T-cell (primary cell): Measurements from ENCODE around the gene LIMK1. TPM values are rescaled to one million over a fixed set of nuclear protein-coding genes. Genes with fewer than 3 reads are reported as not detected.
"Not testable (repeated sequence)": the region's sequence is repeated elsewhere in the genome, so short reads cannot be mapped to it uniquely, and the experiment has no call there.

Experiments used
- ATAC-seq, 4 experiments: fragments of 200-7000 bp in 3 of 4; fragments of 150-1000 bp in 1 of 4; cut with Tn5 transposase; replicated peaks in 1 of 4; 1 replicate in 3 of 4; 2 replicates in 1 of 4; pipeline ENCODE4 v1.10.0; 2021; ENCODE audit warnings: moderate library complexity in 3 of 4, mild to moderate bottlenecking in 2 of 4, moderate number of reproducible peaks in 1 of 4
- CTCF ChIA-PET, 2 donors: fragments of 300-600 bp; sonication (Branson Sonifier 250); formaldehyde crosslinking; loops; one replicate each; lab custom pipeline; 2022; ENCODE audit warnings: antibody characterized with exemption in 2 of 2; lab: Charles Lee
- POLR2A ChIA-PET, 2 donors: fragments of 300-600 bp; sonication (Branson Sonifier 250); formaldehyde crosslinking; loops; one replicate each; lab custom pipeline; 2022; ENCODE audit warnings: antibody characterized with exemption in 2 of 2; lab: Charles Lee
- DNase-seq, 35 experiments: peaks; one replicate each; pipeline versions ENCODE4 v3.0.0 to v3.0.0-alpha.2; 2013 to 2023
- H3K27ac ChIP-seq: one replicate; pipeline ENCODE4 v1.5.1; 2013; ENCODE audit warnings: low read length
- H3K27me3 ChIP-seq, 2 experiments: replicated peaks in 1 of 2; 1 replicate in 1 of 2; 2 replicates in 1 of 2; pipeline versions ENCODE4 v1.6.1 to v1.7.0; 2013; ENCODE audit warnings: low read length in 1 of 2, mixed read lengths in 1 of 2; ENCODE audit not compliant: control insufficient read depth in 2 of 2, insufficient read depth in 2 of 2; ENCODE audit errors: extremely low read depth in 1 of 2
- H3K36me3 ChIP-seq, 2 donors: 1 replicate in 1 of 2; 2 replicates in 1 of 2; pipeline versions ENCODE4 v1.6.1 to v1.7.0; 2013; ENCODE audit warnings: low read length in 1 of 2; ENCODE audit not compliant: control insufficient read depth in 2 of 2, insufficient read depth in 1 of 2; ENCODE audit errors: extremely low read depth in 1 of 2
- H3K4me1 ChIP-seq, 2 experiments: 1 replicate in 1 of 2; 2 replicates in 1 of 2; pipeline versions ENCODE4 v1.6.1 to v1.7.0; 2013; ENCODE audit warnings: low read length in 2 of 2, mixed read lengths in 1 of 2; ENCODE audit not compliant: insufficient read depth in 2 of 2, control insufficient read depth in 1 of 2; ENCODE audit errors: extremely low read depth in 1 of 2
- H3K4me3 ChIP-seq, 2 donors: 1 replicate in 1 of 2; 2 replicates in 1 of 2; pipeline versions ENCODE4 v1.5.1 to v1.7.0; 2013; ENCODE audit warnings: mild to moderate bottlenecking in 2 of 2, low read length in 1 of 2, moderate library complexity in 1 of 2; ENCODE audit not compliant: control insufficient read depth in 1 of 2; ENCODE audit errors: extremely low read depth in 1 of 2
- H3K9me3 ChIP-seq: 2 replicates; pipeline ENCODE4 v1.7.0; 2013
- H3K27ac Mint-ChIP-seq, 2 donors: one replicate each; pipeline ENCODE4 v1.8.0; 2020 to 2021; ENCODE audit warnings: mild to moderate bottlenecking in 2 of 2, mixed read lengths in 2 of 2
- H3K27me3 Mint-ChIP-seq, 2 donors: one replicate each; pipeline ENCODE4 v1.8.0; 2021 to 2022; ENCODE audit warnings: mixed read lengths in 2 of 2
- H3K36me3 Mint-ChIP-seq: one replicate; pipeline ENCODE4 v1.8.0; 2021; ENCODE audit warnings: mixed read lengths
- H3K4me1 Mint-ChIP-seq, 3 donors: one replicate each; pipeline ENCODE4 v1.8.0; 2020 to 2022; ENCODE audit warnings: mixed read lengths in 3 of 3, mild to moderate bottlenecking in 1 of 3
- H3K4me3 Mint-ChIP-seq, 3 donors: one replicate each; pipeline ENCODE4 v1.8.0; 2020 to 2022; ENCODE audit warnings: mild to moderate bottlenecking in 3 of 3, mixed read lengths in 3 of 3, moderate library complexity in 3 of 3
- H3K9me3 Mint-ChIP-seq, 3 donors: one replicate each; pipeline ENCODE4 v1.8.0; 2020 to 2022; ENCODE audit warnings: mixed read lengths in 3 of 3
- WGBS: methylation state at CpG from one replicate; pipeline ENCODE4 v1.1.5; 2013; ENCODE audit warnings: missing lambda C conversion rate; ENCODE audit not compliant: insufficient coverage; 5-methylcytosine and 5-hydroxymethylcytosine counted together
- total RNA-seq, 35 experiments: library from RNA in 6 of 35; stranded (reverse) in 6 of 35; fragments of 120-200 nt in 1 of 35; gene quantifications; one replicate each; pipeline versions ENCODE4 v1.2.1 to v1.2.4 and lab custom pipeline; 2013 to 2026

LIMK1 gene
- total RNA-seq, 5 donors from 2014 or later (not counting 1 experiment from before 2014, with no cell fraction given), result 13.5 to 24.9 (median 18.4) TPM

GRCh38 chr7:74106846-74107245, 23.2 kb downstream of the LIMK1 start:
- no peaks in the 10 kb centered on the region for H3K4me1 ChIP-seq
- Mint-ChIP-seq H3K9me3 (no peaks in the 10 kb centered on the region), H3K36me3 (peaks cover 32% of the 10 kb centered on the region), H3K27ac (no peak overlapping the region), H3K27me3 (no peaks in the 10 kb centered on the region), H3K4me1 (no peaks in the 10 kb centered on the region), H3K4me3 (no peak overlapping the region)
- H3K36me3 ChIP-seq, result peaks cover 3 to 45% of the 10 kb centered on the region in 2 donors
- ChIA-PET POLR2A (interaction anchor here in 1 of 2 donors (0.6 kb wide), 1 partner anchor 143 kb away, joined by 11 read pairs; no protein-coding TSS in a partner anchor), CTCF (no interaction called here)
- no peak overlapping the region for H3K4me3 ChIP-seq
- H3K9me3 ChIP-seq, result no peaks in the 10 kb centered on the region
- no peak for DNase-seq
- H3K27me3 ChIP-seq, result no peaks in the 10 kb centered on the region
- 95% methylated on average over 18 of the region's 18 CpGs for WGBS
- ATAC-seq, result no peak
- H3K27ac ChIP-seq, result no peak overlapping the region

GRCh38 chr7:74115326-74115725, 31.7 kb downstream of the LIMK1 start:
- H3K36me3 Mint-ChIP-seq, result peaks cover 21% of the 10 kb centered on the region
- Histone ChIP-seq H3K4me1 (no peaks in the 10 kb centered on the region), H3K36me3 (peaks cover 8 to 22% of the 10 kb centered on the region in 2 donors), H3K4me3 (no peak overlapping the region), H3K27me3 (no peaks in the 10 kb centered on the region), H3K27ac (no peak overlapping the region), H3K9me3 (no peaks in the 10 kb centered on the region)
- WGBS, result 69% methylated on average over 17 of the region's 17 CpGs
- POLR2A ChIA-PET, result no interaction called here
- no peaks in the 10 kb centered on the region for H3K9me3 Mint-ChIP-seq
- DNase-seq (no peak), ATAC-seq (no peak)
- no peak overlapping the region for H3K4me3 Mint-ChIP-seq
- CTCF ChIA-PET, result no interaction called here
- H3K27ac Mint-ChIP-seq, result no peak overlapping the region
- no peaks in the 10 kb centered on the region for H3K4me1 Mint-ChIP-seq
- no peaks in the 10 kb centered on the region for H3K27me3 Mint-ChIP-seq

- H3K4me1 ChIP-seq, result no peaks in the 10 kb centered on the region
- 90% methylated on average over 2 of the region's 13 CpGs for WGBS
- CTCF ChIA-PET, result no interaction called here
- no peaks in the 10 kb centered on the region for H3K9me3 ChIP-seq
- no peak overlapping the region for H3K4me3 ChIP-seq
- H3K36me3 ChIP-seq, result peaks cover 8 to 28% of the 10 kb centered on the region in 2 donors
- Mint-ChIP-seq H3K27ac (no peak overlapping the region), H3K4me3 (no peak overlapping the region), H3K4me1 (no peaks in the 10 kb centered on the region), H3K36me3 (peaks cover 21% of the 10 kb centered on the region), H3K27me3 (no peaks in the 10 kb centered on the region), H3K9me3 (no peaks in the 10 kb centered on the region)
- POLR2A ChIA-PET, result no interaction called here
- ATAC-seq (no peak), DNase-seq (no peak)
- H3K27ac ChIP-seq, result no peak overlapping the region
- no peaks in the 10 kb centered on the region for H3K27me3 ChIP-seq
Measured at GRCh38 chr7:74116356-74116755, 32.8 kb downstream of the LIMK1 start.

GRCh38 chr7:74119831-74120230, 36.2 kb downstream of the LIMK1 start:
- CTCF ChIA-PET, result no interaction called here
- H3K9me3 ChIP-seq, result no peaks in the 10 kb centered on the region
- H3K4me1 Mint-ChIP-seq, result no peaks in the 10 kb centered on the region
- H3K36me3 Mint-ChIP-seq, result peaks cover 16% of the 10 kb centered on the region
- ATAC-seq, result no peak
- no peak overlapping the region for H3K4me3 Mint-ChIP-seq
- H3K4me3 ChIP-seq, result no peak overlapping the region
- DNase-seq, result no peak
- 100% methylated on average over 4 of the region's 4 CpGs for WGBS
- POLR2A ChIA-PET, result no interaction called here
- no peaks in the 10 kb centered on the region for H3K27me3 ChIP-seq
- no peak overlapping the region for H3K27ac Mint-ChIP-seq
- no peaks in the 10 kb centered on the region for H3K9me3 Mint-ChIP-seq
- H3K4me1 ChIP-seq, result no peaks in the 10 kb centered on the region
- H3K36me3 ChIP-seq, result peaks cover 4 to 19% of the 10 kb centered on the region in 2 donors
- H3K27me3 Mint-ChIP-seq, result no peaks in the 10 kb centered on the region
- H3K27ac ChIP-seq, result no peak overlapping the region

- no peak for DNase-seq
- Mint-ChIP-seq H3K4me3 (no peak overlapping the region), H3K27ac (no peak overlapping the region), H3K36me3 (peaks cover 16% of the 10 kb centered on the region), H3K9me3 (no peaks in the 10 kb centered on the region), H3K27me3 (no peaks in the 10 kb centered on the region), H3K4me1 (no peaks in the 10 kb centered on the region)
- Histone ChIP-seq H3K4me3 (no peak overlapping the region), H3K9me3 (no peaks in the 10 kb centered on the region), H3K36me3 (peaks cover 4 to 14% of the 10 kb centered on the region in 2 donors), H3K4me1 (no peaks in the 10 kb centered on the region), H3K27ac (no peak overlapping the region), H3K27me3 (no peaks in the 10 kb centered on the region)
- ChIA-PET POLR2A (no interaction called here), CTCF (interaction anchor here in 1 of 2 donors (0.9 kb wide), 1 partner anchor 52 kb away, joined by 3 read pairs; no protein-coding TSS in a partner anchor)
- ATAC-seq, result no peak
- WGBS, result 95% methylated on average over 21 of the region's 26 CpGs
Measured at GRCh38 chr7:74121401-74122249, 38.0 kb downstream of the LIMK1 start.

GRCh38 chr7:74123892-74124291, 40.3 kb downstream of the LIMK1 start:
- ATAC-seq, POLR2A ChIA-PET: not testable (repeated sequence)
- CTCF ChIA-PET, result interaction anchor here (0.6 kb wide), 2 partner anchors 26 to 56 kb away, joined by 4 read pairs; no protein-coding TSS in a partner anchor

More at GRCh38 chr7:74123892-74124291, 40.3 kb downstream of the LIMK1 start:
- H3K4me3 Mint-ChIP-seq, H3K27ac Mint-ChIP-seq, H3K9me3 ChIP-seq, H3K4me1 ChIP-seq, H3K27me3 Mint-ChIP-seq, H3K4me1 Mint-ChIP-seq, H3K36me3 Mint-ChIP-seq, H3K4me3 ChIP-seq, H3K9me3 Mint-ChIP-seq, DNase-seq, H3K27me3 ChIP-seq, H3K27ac ChIP-seq: not testable (repeated sequence)
- H3K36me3 ChIP-seq, result peaks cover 4 to 14% of the 10 kb centered on the region in 2 donors
- 90% methylated on average over 2 of the region's 7 CpGs for WGBS
